PFSK-1 (cell line): ENCODE measurements around the gene RNF223.

Source experiments
- FOXP2 ChIP-seq: optimal IDR thresholded peaks from 2 replicates; pipeline ENCODE3; 2011; ENCODE audit warnings: borderline replicate concordance, control low read depth, inconsistent platforms; ENCODE audit not compliant: insufficient read depth; ENCODE audit errors: extremely low read length, extremely low read depth
- POLR2AphosphoS5 ChIP-seq: IDR thresholded peaks from 2 replicates; pipeline ENCODE4 v1.6.1; 2012; ENCODE audit warnings: low read depth, mild to moderate bottlenecking, control low read depth, low read length, moderate library complexity
- REST ChIP-seq, 2 experiments: IDR thresholded peaks; 2 replicates each; pipeline versions ENCODE4 v1.6.1 to v1.8.0; 2011 to 2012; ENCODE audit warnings: low read depth in 2 of 2, low read length in 2 of 2, control low read depth in 1 of 2, inconsistent platforms in 1 of 2, mild to moderate bottlenecking in 1 of 2, moderate library complexity in 1 of 2; ENCODE audit not compliant: insufficient read depth in 1 of 2
- SIN3A ChIP-seq: IDR thresholded peaks from 2 replicates; pipeline ENCODE4 v1.6.1; 2012; ENCODE audit warnings: mild to moderate bottlenecking, low read length, moderate library complexity, borderline replicate concordance; ENCODE audit not compliant: insufficient read depth
- TAF1 ChIP-seq: IDR thresholded peaks from 2 replicates; pipeline ENCODE4 v1.6.1; 2012; ENCODE audit warnings: low read length, control low read depth, borderline replicate concordance; ENCODE audit not compliant: insufficient read depth

The RNF223 gene

GRCh38 chr1:1065265-1065939 lies 8.7 kb downstream of the RNF223 start:
- no peak for TF ChIP-seq FOXP2
- TF ChIP-seq REST (IDR thresholded peaks at IDR 0.05; ENCODE audit: insufficient read depth in 1 of 2, low read depth in 2 of 2, low read length in 2 of 2), result no peak

- TF ChIP-seq FOXP2, result no peak
- TF ChIP-seq REST (IDR thresholded peaks at IDR 0.05; ENCODE audit: insufficient read depth in 1 of 2, low read depth in 2 of 2, low read length in 2 of 2), result no peak
- no peak for TF ChIP-seq TAF1
- no peak for TF ChIP-seq POLR2AphosphoS5
- TF ChIP-seq SIN3A, result no peak
Observed at GRCh38 chr1:1063945-1064831, 9.9 kb downstream of the RNF223 start.

- no peak for TF ChIP-seq POLR2AphosphoS5
- TF ChIP-seq TAF1, result no peak
- no peak for TF ChIP-seq FOXP2
- TF ChIP-seq SIN3A, result no peak
- TF ChIP-seq REST (IDR thresholded peaks at IDR 0.05; ENCODE audit: insufficient read depth in 1 of 2, low read depth in 2 of 2, low read length in 2 of 2), result no peak
Observed at GRCh38 chr1:1063261-1063944, 10.7 kb downstream of the RNF223 start.

GRCh38 chr1:1062348-1063163 lies 11.6 kb downstream of the RNF223 start:
- TF ChIP-seq SIN3A (no peak), REST (IDR thresholded peaks at IDR 0.05; ENCODE audit: insufficient read depth in 1 of 2, low read depth in 2 of 2, low read length in 2 of 2) (no peak), FOXP2 (no peak), TAF1 (no peak), POLR2AphosphoS5 (no peak)
